ENCODE data around the gene NAV2. TPM values are rescaled to one million over a fixed set of nuclear protein-coding genes. Genes with fewer than 3 reads are reported as not detected.

Gene NAV2
- total RNA-seq, 1 donor from 2014 or later, result 31.4 TPM

DNA sequence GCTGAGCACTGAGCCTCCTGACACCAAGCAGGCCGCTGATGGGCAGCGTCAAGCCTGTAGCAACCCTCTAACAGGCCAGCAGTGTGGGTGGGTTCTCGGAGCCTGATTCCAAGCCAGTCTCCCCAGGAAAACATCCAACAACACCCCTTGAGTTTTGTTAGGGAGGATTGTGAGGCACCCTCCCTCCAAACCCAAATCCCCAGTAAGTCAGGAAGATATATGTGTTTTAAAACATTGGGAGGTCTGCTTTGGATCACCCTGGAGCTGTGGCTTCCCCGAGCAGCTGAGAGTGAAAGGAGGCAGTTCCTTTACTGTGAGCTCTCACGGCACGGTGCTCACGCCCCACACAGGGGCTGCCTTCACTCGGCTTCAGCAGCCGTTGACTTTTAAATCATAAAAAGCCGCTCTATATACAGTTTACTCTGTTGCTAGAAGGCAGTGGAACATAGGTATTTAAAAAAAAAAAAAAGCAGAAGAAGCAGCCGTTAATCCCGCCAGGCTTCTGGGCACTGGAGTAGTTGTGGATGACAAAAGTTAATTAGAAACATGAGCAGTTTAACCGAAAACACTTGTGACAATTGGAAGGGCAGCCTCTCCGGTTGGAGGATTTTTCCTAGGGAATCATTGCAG, 218.6 kb downstream of the NAV2 start:
- peaks cover 4% of the 10 kb centered on the region for H3K36me3 Mint-ChIP-seq (ENCODE audit: unreplicated experiment)
- no peaks in the 10 kb centered on the region for H3K9me3 Mint-ChIP-seq (ENCODE audit: unreplicated experiment)
- DNase-seq (ENCODE audit: extremely low spot score, unreplicated experiment), result no peak
- H3K4me3 Mint-ChIP-seq (ENCODE audit: unreplicated experiment), result peak overlapping the region; percentile 54
- peaks cover 51% of the 10 kb centered on the region for H3K4me1 Mint-ChIP-seq (ENCODE audit: unreplicated experiment)
- no peaks in the 10 kb centered on the region for H3K27me3 Mint-ChIP-seq (ENCODE audit: unreplicated experiment)
- peak overlapping the region; percentile 75 for H3K27ac Mint-ChIP-seq (ENCODE audit: unreplicated experiment)
- TF ChIP-seq, protein P1, sequence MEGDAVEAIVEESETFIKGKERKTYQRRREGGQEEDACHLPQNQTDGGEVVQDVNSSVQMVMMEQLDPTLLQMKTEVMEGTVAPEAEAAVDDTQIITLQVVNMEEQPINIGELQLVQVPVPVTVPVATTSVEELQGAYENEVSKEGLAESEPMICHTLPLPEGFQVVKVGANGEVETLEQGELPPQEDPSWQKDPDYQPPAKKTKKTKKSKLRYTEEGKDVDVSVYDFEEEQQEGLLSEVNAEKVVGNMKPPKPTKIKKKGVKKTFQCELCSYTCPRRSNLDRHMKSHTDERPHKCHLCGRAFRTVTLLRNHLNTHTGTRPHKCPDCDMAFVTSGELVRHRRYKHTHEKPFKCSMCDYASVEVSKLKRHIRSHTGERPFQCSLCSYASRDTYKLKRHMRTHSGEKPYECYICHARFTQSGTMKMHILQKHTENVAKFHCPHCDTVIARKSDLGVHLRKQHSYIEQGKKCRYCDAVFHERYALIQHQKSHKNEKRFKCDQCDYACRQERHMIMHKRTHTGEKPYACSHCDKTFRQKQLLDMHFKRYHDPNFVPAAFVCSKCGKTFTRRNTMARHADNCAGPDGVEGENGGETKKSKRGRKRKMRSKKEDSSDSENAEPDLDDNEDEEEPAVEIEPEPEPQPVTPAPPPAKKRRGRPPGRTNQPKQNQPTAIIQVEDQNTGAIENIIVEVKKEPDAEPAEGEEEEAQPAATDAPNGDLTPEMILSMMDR (IDR thresholded peaks at IDR 0.05), result no peak

DNA sequence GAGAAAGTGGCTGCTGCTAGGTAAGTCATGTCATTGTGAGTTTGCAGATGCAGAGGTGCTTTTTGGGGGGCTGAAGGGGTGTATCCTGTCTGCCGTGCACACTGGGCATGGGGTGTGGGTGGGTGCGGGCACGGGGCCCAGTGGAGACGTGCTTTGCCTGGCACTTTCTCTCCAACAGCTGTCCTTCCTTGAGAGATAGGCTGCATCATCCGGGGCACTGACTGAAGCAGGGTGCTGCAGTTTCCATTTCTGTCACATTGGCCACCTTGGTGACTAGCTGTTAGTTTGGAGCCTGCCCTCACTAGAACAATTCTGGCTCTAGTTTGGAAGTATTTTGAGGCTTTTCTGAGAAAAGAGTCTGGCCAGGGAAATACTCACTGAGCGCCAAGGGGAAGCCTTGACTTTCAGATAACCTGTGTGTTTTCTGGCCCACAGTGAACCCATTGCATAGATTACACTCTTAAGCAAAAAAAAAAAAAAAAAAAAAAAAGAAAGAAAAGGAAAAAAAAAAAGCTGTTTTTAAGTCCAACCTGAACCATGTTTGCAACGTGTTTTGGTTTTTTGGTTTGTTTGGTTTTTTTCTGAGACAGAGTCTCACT, 219.2 kb downstream of the NAV2 start:
- Mint-ChIP-seq H3K4me3 (ENCODE audit: unreplicated experiment) (peak overlapping the region; percentile 54), H3K27ac (ENCODE audit: unreplicated experiment) (peak overlapping the region; percentile 75), H3K36me3 (ENCODE audit: unreplicated experiment) (peaks cover 4% of the 10 kb centered on the region), H3K9me3 (ENCODE audit: unreplicated experiment) (no peaks in the 10 kb centered on the region), H3K27me3 (ENCODE audit: unreplicated experiment) (no peaks in the 10 kb centered on the region), H3K4me1 (ENCODE audit: unreplicated experiment) (peaks cover 46% of the 10 kb centered on the region)
- no peak for DNase-seq (ENCODE audit: extremely low spot score, unreplicated experiment)
- TF ChIP-seq, protein P1 (IDR thresholded peaks at IDR 0.05), result no peak

DNA sequence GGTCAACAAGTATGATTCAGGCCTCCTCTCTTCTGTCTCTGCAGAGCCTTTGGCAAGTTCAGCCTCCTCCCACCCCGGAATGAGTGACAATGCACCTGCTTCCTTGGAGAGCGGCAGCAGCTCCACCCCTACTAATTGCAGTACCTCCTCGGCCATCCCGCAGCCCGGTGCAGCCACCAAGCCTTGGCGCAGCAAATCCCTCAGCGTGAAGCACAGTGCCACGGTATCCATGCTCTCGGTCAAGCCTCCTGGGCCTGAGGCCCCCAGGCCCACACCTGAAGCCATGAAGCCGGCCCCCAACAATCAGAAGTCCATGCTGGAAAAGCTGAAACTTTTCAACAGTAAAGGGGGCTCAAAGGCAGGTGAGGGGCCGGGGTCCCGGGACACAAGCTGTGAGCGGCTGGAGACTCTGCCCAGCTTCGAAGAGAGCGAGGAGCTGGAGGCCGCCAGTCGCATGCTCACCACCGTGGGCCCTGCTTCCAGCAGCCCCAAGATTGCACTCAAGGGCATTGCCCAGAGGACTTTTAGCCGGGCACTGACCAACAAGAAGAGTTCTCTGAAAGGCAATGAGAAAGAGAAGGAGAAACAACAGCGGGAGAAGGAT, 220.6 kb downstream of the NAV2 start:
- Mint-ChIP-seq H3K27me3 (ENCODE audit: unreplicated experiment) (no peaks in the 10 kb centered on the region), H3K9me3 (ENCODE audit: unreplicated experiment) (no peaks in the 10 kb centered on the region), H3K4me3 (ENCODE audit: unreplicated experiment) (peak overlapping the region; percentile 26), H3K4me1 (ENCODE audit: unreplicated experiment) (peaks cover 49% of the 10 kb centered on the region), H3K36me3 (ENCODE audit: unreplicated experiment) (peaks cover 6% of the 10 kb centered on the region), H3K27ac (ENCODE audit: unreplicated experiment) (no peak overlapping the region)
- TF ChIP-seq, protein P1 (IDR thresholded peaks at IDR 0.05), result no peak
- DNase-seq (ENCODE audit: extremely low spot score, unreplicated experiment), result no peak

DNA sequence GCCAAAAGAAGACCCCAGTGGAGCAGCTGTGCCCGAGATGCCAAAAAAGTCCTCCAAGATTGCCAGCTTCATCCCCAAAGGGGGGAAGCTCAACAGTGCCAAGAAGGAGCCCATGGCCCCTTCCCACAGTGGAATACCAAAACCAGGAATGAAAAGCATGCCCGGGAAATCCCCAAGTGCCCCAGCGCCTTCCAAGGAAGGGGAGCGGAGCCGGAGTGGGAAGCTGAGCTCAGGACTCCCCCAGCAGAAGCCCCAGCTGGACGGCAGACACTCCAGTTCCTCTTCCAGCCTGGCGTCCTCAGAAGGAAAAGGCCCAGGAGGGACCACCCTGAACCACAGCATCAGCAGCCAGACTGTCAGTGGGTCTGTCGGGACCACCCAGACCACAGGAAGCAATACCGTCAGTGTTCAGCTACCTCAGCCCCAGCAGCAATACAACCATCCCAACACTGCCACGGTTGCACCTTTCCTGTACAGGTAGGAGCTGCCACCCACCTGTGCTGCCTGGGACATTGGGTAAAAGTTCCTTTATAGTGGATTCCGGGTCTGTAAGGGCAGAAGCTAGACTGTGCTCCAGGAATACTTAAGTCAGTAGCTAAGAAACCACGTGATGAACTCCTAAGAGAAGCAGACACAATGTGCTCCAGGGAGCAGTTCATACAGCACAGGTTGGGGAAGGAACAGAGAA, 221.3 kb downstream of the NAV2 start:
- DNase-seq (ENCODE audit: extremely low spot score, unreplicated experiment), result no peak
- H3K9me3 Mint-ChIP-seq (ENCODE audit: unreplicated experiment), result no peaks in the 10 kb centered on the region
- peak overlapping the region; percentile 31 for H3K27ac Mint-ChIP-seq (ENCODE audit: unreplicated experiment)
- H3K4me3 Mint-ChIP-seq (ENCODE audit: unreplicated experiment), result no peak overlapping the region
- TF ChIP-seq, protein P1 (IDR thresholded peaks at IDR 0.05), result no peak
- peaks cover 6% of the 10 kb centered on the region for H3K36me3 Mint-ChIP-seq (ENCODE audit: unreplicated experiment)
- H3K27me3 Mint-ChIP-seq (ENCODE audit: unreplicated experiment), result no peaks in the 10 kb centered on the region
- peaks cover 49% of the 10 kb centered on the region for H3K4me1 Mint-ChIP-seq (ENCODE audit: unreplicated experiment)

DNA sequence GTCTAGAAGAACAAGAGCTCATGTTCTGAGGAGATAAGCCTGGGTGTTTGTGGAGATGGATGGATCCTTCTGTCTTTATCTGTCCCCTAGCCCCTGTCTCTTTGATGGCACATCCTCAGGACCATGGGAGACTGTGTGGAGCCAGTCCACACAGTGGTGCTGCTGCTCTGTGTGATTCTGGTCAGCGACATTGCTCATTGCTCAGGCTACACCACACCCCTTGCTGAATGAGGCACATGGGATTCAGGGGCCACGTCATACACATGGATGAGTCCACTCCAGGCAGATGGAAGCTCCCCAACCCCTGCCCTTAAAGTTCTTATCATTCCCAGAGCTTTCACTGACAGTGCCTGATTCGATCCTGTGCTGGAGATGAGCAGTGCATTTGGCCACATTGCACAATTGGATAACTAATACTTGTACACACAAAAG, 222.2 kb downstream of the NAV2 start:
- no peak for DNase-seq (ENCODE audit: extremely low spot score, unreplicated experiment)
- no peak overlapping the region for H3K4me3 Mint-ChIP-seq (ENCODE audit: unreplicated experiment)
- peak overlapping the region; percentile 68 for H3K27ac Mint-ChIP-seq (ENCODE audit: unreplicated experiment)
- no peaks in the 10 kb centered on the region for H3K9me3 Mint-ChIP-seq (ENCODE audit: unreplicated experiment)
- no peaks in the 10 kb centered on the region for H3K27me3 Mint-ChIP-seq (ENCODE audit: unreplicated experiment)
- peaks cover 41% of the 10 kb centered on the region for H3K4me1 Mint-ChIP-seq (ENCODE audit: unreplicated experiment)
- H3K36me3 Mint-ChIP-seq (ENCODE audit: unreplicated experiment), result peaks cover 6% of the 10 kb centered on the region
- TF ChIP-seq, protein P1 (IDR thresholded peaks at IDR 0.05), result no peak

Measured in osteocyte (in vitro differentiated cells).